ENCODE data around the gene ZNF385D. TPM values are rescaled to one million over a fixed set of nuclear protein-coding genes. Genes with fewer than 3 reads are reported as not detected.

ZNF385D gene
- total RNA-seq, 4 donors from 2014 or later = 0.41 to 5.0 (median 1.6) TPM

DNA sequence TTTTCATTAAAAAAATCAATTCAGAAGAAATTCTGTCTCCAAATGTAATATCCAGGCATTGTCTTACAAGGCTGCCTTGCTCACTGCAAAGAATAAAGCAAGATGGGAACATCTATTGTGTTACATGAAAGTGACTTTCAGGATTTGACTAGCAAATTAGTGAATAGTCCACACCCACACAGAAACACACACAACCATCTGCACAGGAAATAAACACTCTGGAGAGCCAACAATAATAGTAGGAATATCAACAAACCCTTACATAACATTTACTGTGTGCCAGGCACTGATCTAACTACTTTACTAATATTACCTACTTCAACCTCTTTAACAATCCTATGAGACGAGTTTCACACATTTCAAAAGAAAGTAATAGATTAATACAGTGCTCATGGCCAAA is 28.9 kb upstream of the ZNF385D start:
- Histone ChIP-seq H3K4me1 (peaks cover 0 to 18% of the 10 kb centered on the region in 2 donors), H3K9me3 (no peaks in the 10 kb centered on the region), H3K27ac (peak overlapping the region in 2 of 4 donors; percentile 25 to 51), H3K27me3 (no peaks in the 10 kb centered on the region), H3K4me3 (no peak overlapping the region), H3K36me3 (no peaks in the 10 kb centered on the region)
- DNase-seq (no peak), ATAC-seq (peak; percentile 73 to 78)
- in situ Hi-C loops (cut with MboI; ENCODE audit: low sequenced_read_pairs in 4 of 4) (no loop called here), intact Hi-C loops (cut with DNase I; ENCODE audit: low total_unique reads) (no loop called here)
- TF ChIP-seq POLR2A (IDR thresholded peaks at IDR 0.05) = no peak
- TF ChIP-seq, protein P1, sequence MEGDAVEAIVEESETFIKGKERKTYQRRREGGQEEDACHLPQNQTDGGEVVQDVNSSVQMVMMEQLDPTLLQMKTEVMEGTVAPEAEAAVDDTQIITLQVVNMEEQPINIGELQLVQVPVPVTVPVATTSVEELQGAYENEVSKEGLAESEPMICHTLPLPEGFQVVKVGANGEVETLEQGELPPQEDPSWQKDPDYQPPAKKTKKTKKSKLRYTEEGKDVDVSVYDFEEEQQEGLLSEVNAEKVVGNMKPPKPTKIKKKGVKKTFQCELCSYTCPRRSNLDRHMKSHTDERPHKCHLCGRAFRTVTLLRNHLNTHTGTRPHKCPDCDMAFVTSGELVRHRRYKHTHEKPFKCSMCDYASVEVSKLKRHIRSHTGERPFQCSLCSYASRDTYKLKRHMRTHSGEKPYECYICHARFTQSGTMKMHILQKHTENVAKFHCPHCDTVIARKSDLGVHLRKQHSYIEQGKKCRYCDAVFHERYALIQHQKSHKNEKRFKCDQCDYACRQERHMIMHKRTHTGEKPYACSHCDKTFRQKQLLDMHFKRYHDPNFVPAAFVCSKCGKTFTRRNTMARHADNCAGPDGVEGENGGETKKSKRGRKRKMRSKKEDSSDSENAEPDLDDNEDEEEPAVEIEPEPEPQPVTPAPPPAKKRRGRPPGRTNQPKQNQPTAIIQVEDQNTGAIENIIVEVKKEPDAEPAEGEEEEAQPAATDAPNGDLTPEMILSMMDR (IDR thresholded peaks at IDR 0.05 in 4 of 5, conservative IDR thresholded peaks at IDR 0.05 in 1 of 5) = no peak

DNA sequence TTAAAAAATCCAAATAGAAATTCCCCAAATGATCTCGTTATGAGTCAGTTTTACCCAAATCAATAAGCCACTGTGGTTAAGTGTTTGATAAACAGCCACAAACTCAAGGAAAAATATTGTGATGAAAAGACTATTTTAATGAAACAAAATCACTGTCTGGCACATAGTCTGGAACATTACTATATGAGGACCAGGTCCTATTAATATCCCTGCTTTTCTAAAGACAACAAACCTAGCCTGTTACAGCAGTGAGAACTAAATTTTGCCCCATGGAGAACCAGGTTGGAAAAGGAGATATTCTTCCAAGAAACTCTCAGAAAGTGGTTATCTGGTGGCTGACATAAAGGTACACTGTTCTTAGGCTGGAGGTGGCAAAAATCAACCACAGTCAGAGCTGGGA is 27.7 kb upstream of the ZNF385D start:
- no peak overlapping the region for H3K4me3 ChIP-seq
- no peak for ATAC-seq
- no peak for TF ChIP-seq POLR2A (IDR thresholded peaks at IDR 0.05)
- TF ChIP-seq, protein P1 (IDR thresholded peaks at IDR 0.05 in 4 of 5, conservative IDR thresholded peaks at IDR 0.05 in 1 of 5) = no peak
- intact Hi-C loops (cut with DNase I; ENCODE audit: low total_unique reads) = no loop called here
- H3K9me3 ChIP-seq = no peaks in the 10 kb centered on the region
- peaks cover 0 to 18% of the 10 kb centered on the region in 2 donors for H3K4me1 ChIP-seq
- no peaks in the 10 kb centered on the region for H3K36me3 ChIP-seq
- no peaks in the 10 kb centered on the region for H3K27me3 ChIP-seq
- in situ Hi-C loops (cut with MboI; ENCODE audit: low sequenced_read_pairs in 4 of 4) = no loop called here
- H3K27ac ChIP-seq = peak overlapping the region in 1 of 4 donors; percentile 51
- DNase-seq = no peak

DNA sequence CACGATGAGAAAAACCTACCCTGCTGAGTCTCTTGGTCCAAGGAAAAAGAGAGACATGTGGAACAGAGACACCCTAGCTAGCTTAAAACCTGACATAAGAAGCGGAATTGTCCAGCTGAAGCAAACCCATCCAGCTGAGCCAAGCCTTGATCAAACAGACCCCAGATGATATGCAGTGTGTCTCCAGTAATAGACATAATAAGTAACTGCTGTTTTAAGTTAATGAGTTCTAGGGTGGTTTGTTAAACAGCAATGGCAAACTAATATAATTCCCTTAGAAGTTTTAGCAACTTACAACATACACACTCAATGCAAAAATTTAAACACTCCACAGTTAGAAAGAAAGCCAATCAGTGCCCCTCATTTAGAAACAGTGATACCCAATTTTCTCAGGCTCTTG is 26.8 kb upstream of the ZNF385D start:
- TF ChIP-seq POLR2A (IDR thresholded peaks at IDR 0.05) = no peak
- TF ChIP-seq, protein P1 (IDR thresholded peaks at IDR 0.05 in 4 of 5, conservative IDR thresholded peaks at IDR 0.05 in 1 of 5) = no peak
- Histone ChIP-seq H3K27me3 (no peaks in the 10 kb centered on the region), H3K4me3 (no peak overlapping the region), H3K4me1 (peaks cover 0 to 18% of the 10 kb centered on the region in 2 donors), H3K27ac (no peak overlapping the region), H3K9me3 (no peaks in the 10 kb centered on the region), H3K36me3 (no peaks in the 10 kb centered on the region)
- ATAC-seq = no peak
- no peak for DNase-seq
- in situ Hi-C loops (cut with MboI; ENCODE audit: low sequenced_read_pairs in 4 of 4) (no loop called here), intact Hi-C loops (cut with DNase I; ENCODE audit: low total_unique reads) (no loop called here)

DNA sequence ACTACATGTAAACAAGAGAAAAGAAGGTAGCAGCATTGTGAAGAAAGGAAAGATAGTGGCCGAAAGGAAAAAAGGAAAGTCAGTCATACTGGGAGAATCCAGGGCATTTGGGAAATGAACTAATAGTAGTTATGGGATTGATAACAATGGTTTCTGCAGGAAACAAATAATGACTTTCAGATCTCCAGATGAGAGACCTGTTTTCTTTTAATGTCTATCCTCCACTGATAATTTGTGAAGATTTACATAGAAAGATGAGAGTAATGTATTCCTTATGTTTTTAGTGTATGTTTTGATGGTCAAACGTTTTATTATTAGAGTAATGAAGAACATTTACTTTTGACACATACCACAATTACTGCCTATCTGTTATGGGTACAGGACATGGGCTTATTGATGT is 15.0 kb upstream of the ZNF385D start:
- in situ Hi-C loops (cut with MboI; ENCODE audit: low sequenced_read_pairs in 4 of 4) = no loop called here
- Histone ChIP-seq H3K9me3 (no peaks in the 10 kb centered on the region), H3K36me3 (no peaks in the 10 kb centered on the region), H3K4me3 (no peak overlapping the region), H3K27me3 (no peaks in the 10 kb centered on the region), H3K4me1 (no peaks in the 10 kb centered on the region), H3K27ac (no peak overlapping the region)
- ATAC-seq (no peak), DNase-seq (no peak)
- intact Hi-C loops (cut with DNase I; ENCODE audit: low total_unique reads) = no loop called here
- TF ChIP-seq, protein P1 (IDR thresholded peaks at IDR 0.05 in 4 of 5, conservative IDR thresholded peaks at IDR 0.05 in 1 of 5) = no peak
- TF ChIP-seq POLR2A (IDR thresholded peaks at IDR 0.05) = no peak

DNA sequence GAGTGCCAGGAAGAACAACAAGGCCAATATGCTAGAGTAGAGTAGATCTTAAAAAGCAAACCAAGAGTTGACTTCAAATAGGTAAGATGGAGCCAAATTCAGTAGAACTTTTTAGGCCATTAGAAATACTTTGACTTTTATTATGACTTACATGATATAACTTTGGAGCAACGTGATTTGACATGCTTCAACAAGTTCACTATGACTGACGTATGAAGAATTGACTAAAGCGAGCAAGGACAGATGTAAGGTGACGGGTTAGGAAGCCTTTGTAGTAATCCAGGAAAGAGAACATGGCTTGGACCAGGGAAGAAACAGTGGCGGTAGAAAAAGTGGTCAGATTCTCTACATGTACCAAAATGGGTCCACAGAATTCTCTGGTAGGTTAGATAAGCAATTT is 4.9 kb upstream of the ZNF385D start:
- Histone ChIP-seq H3K4me1 (peaks cover 0 to 5% of the 10 kb centered on the region in 2 donors), H3K4me3 (no peak overlapping the region), H3K36me3 (no peaks in the 10 kb centered on the region), H3K27me3 (no peaks in the 10 kb centered on the region), H3K27ac (no peak overlapping the region), H3K9me3 (no peaks in the 10 kb centered on the region)
- in situ Hi-C loops (cut with MboI; ENCODE audit: low sequenced_read_pairs in 4 of 4) = loop anchor here in 3 of 4 donors (10.0 kb wide), 1 partner anchor 139 kb away; no protein-coding TSS in a partner anchor
- TF ChIP-seq POLR2A (IDR thresholded peaks at IDR 0.05) = no peak
- TF ChIP-seq, protein P1 (IDR thresholded peaks at IDR 0.05 in 4 of 5, conservative IDR thresholded peaks at IDR 0.05 in 1 of 5) = no peak
- intact Hi-C loops (cut with DNase I; ENCODE audit: low total_unique reads) = loop anchor here (10.0 kb wide), 1 partner anchor 111 kb away; no protein-coding TSS in a partner anchor
- DNase-seq (no peak), ATAC-seq (no peak)

Data from gastrocnemius medialis (tissue), 4 donors.